GM23338 (cell line): ENCODE data around the gene RIOK3. TPM values are rescaled to one million over a fixed set of nuclear protein-coding genes. Genes with fewer than 3 reads are reported as not detected.

Source experiments
- ATAC-seq: fragments of 200-7000 bp; cut with Tn5 transposase; 3 replicates; pipeline ENCODE4 v1.9.1; 2020
- DNase-seq: peaks from one replicate; pipeline ENCODE4 v3.0.0-alpha.2; 2015; ENCODE audit warnings: low spot score
- H2AFZ ChIP-seq: fragments of 200-600 bp; sonication (generic); 2 replicates; pipeline ENCODE4 v1.8.0; 2016; ENCODE audit warnings: antibody characterized with exemption, mild to moderate bottlenecking, moderate library complexity
- H3F3A ChIP-seq: fragments of 200-600 bp; sonication (generic); replicated peaks from 2 replicates; pipeline ENCODE4 v1.8.0; 2017; ENCODE audit warnings: antibody characterized with exemption, mixed run types, low read depth
- H3K27ac ChIP-seq: fragments of 200-600 bp; sonication (generic); 2 replicates; pipeline ENCODE4 v1.6.1; 2016; ENCODE audit warnings: low read depth
- H3K27me3 ChIP-seq: fragments of 200-600 bp; sonication (generic); 2 replicates; pipeline ENCODE4 v1.8.0; 2016; ENCODE audit warnings: mild to moderate bottlenecking, mixed run types, moderate library complexity; ENCODE audit not compliant: insufficient read depth
- H3K36me3 ChIP-seq: fragments of 200-600 bp; sonication (generic); 2 replicates; pipeline ENCODE4 v1.8.0; 2016; ENCODE audit warnings: mild to moderate bottlenecking; ENCODE audit not compliant: insufficient read depth
- H3K4me1 ChIP-seq: fragments of 200-600 bp; sonication (generic); 2 replicates; pipeline ENCODE4 v1.8.0; 2016; ENCODE audit warnings: mild to moderate bottlenecking, moderate library complexity; ENCODE audit not compliant: insufficient read depth
- H3K4me2 ChIP-seq: fragments of 200-600 bp; sonication (generic); 2 replicates; pipeline ENCODE4 v1.7.1; 2017; ENCODE audit warnings: mixed run types
- H3K4me3 ChIP-seq: fragments of 200-600 bp; sonication (generic); 2 replicates; pipeline ENCODE4 v1.6.1; 2016; ENCODE audit warnings: mixed run types
- H3K79me2 ChIP-seq: fragments of 200-600 bp; sonication (generic); replicated peaks from 2 replicates; pipeline ENCODE4 v1.8.0; 2017; ENCODE audit warnings: mild to moderate bottlenecking; ENCODE audit not compliant: insufficient read depth
- H3K9me2 ChIP-seq: fragments of 200-600 bp; sonication (generic); 2 replicates; pipeline ENCODE4 v1.8.0; 2017; ENCODE audit not compliant: insufficient read depth
- H4K20me1 ChIP-seq: fragments of 200-600 bp; sonication (generic); replicated peaks from 2 replicates; pipeline ENCODE4 v1.8.0; 2017; ENCODE audit warnings: mild to moderate bottlenecking; ENCODE audit not compliant: insufficient read depth
- H3K27ac Mint-ChIP-seq: 2 replicates; pipeline ENCODE4 v1.8.0; 2020; ENCODE audit warnings: inconsistent platforms, mild to moderate bottlenecking, moderate library complexity, mixed read lengths
- H3K27me3 Mint-ChIP-seq: 3 replicates; pipeline ENCODE4 v1.8.0; 2022; ENCODE audit warnings: low read depth, mild to moderate bottlenecking, moderate library complexity, mixed read lengths, inconsistent platforms; ENCODE audit not compliant: insufficient read depth, poor library complexity
- H3K36me3 Mint-ChIP-seq: 3 replicates; pipeline ENCODE4 v1.8.0; 2021; ENCODE audit warnings: low read depth, mild to moderate bottlenecking, inconsistent platforms, moderate library complexity, mixed read lengths
- H3K4me1 Mint-ChIP-seq: 3 replicates; pipeline ENCODE4 v1.8.0; 2020; ENCODE audit warnings: mild to moderate bottlenecking, inconsistent platforms, mixed read lengths
- H3K4me3 Mint-ChIP-seq: 3 replicates; pipeline ENCODE4 v1.8.0; 2021; ENCODE audit warnings: moderate library complexity, mild to moderate bottlenecking, inconsistent platforms, mixed read lengths
- H3K9me3 Mint-ChIP-seq: 3 replicates; pipeline ENCODE4 v1.8.0; 2020; ENCODE audit warnings: moderate library complexity, mild to moderate bottlenecking, inconsistent platforms, mixed read lengths
- CREB1 ChIP-seq: fragments of 250-450 bp; sonication (Bioruptor Pico); IDR thresholded peaks from 2 replicates; pipeline ENCODE4 v1.5.0; 2020; ENCODE audit warnings: low read depth, mild to moderate bottlenecking, moderate library complexity
- EZH2phosphoT487 ChIP-seq: fragments of 200-600 bp; sonication (generic); IDR thresholded peaks from one replicate; pipeline ENCODE4 v1.8.1; 2018; ENCODE audit warnings: antibody characterized with exemption; ENCODE audit not compliant: unreplicated experiment
- POLR2AphosphoS5 ChIP-seq: IDR thresholded peaks from 2 replicates; pipeline ENCODE4 v1.6.1; 2016; ENCODE audit warnings: antibody characterized with exemption, low read depth
- STAT1 ChIP-seq: IDR thresholded peaks from one replicate; pipeline ENCODE4 v1.6.1; 2016; ENCODE audit warnings: antibody characterized with exemption; ENCODE audit not compliant: unreplicated experiment
- ZNF114 ChIP-seq: fragments of 250-450 bp; sonication (Bioruptor Pico); IDR thresholded peaks from 2 replicates; pipeline ENCODE4 v1.5.0; 2020; ENCODE audit warnings: mild to moderate bottlenecking, moderate library complexity
- ZNF331 ChIP-seq: fragments of 250-450 bp; sonication (Bioruptor Pico); IDR thresholded peaks from 2 replicates; pipeline ENCODE4 v1.5.0; 2020; ENCODE audit warnings: low read depth, mild to moderate bottlenecking, moderate library complexity
- polyA plus RNA-seq: library from polyadenylated mRNA; unstranded; fragments of >200 nt; fragmentation: Nextera tagmentation; extraction: Ambion mirVana; gene quantifications from 2 replicates; pipeline ENCODE4 v1.2.1, GENCODE V29; 2016
- total RNA-seq: library from RNA; depleted of rRNA; stranded (reverse); fragments of >200 nt; shearing (Covaris generic); gene quantifications from 2 replicates; pipeline ENCODE4 v1.2.3, GENCODE V29; 2014
- TF ChIP-seq, protein P1 (sequence below): fragments of 250-450 bp; sonication (Bioruptor Pico); IDR thresholded peaks from 2 replicates; pipeline ENCODE4 v1.5.0; 2020; ENCODE audit warnings: mild to moderate bottlenecking, moderate library complexity
- TF ChIP-seq, protein P2 (sequence below): IDR thresholded peaks from 2 replicates; pipeline ENCODE4 v1.6.1; 2016; ENCODE audit warnings: antibody characterized with exemption

The RIOK3 gene
- total and polyA plus RNA-seq, 2 experiments from 2014 or later = 20.8 to 22.1 TPM

DNA sequence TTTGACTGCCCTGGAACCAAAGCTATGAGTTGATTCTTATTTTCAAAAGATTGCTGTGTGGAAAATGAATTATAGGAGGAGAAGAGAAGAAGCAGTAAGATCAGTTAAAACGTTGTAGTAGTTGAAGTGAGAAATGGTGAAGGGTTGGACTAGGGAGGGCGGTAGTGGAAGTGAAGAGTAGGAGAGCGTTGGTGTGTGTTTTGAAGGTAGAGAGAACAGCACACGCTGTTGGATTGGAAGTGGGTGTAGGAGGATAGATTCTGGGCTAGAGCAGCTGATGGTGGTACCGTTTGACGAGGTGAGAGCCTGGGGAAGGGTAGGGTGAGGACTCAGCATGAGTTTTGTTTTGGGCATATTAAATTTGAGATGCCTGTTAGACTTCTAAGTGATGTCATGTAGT is 18.4 kb downstream of the RIOK3 start:
- Histone ChIP-seq H3K79me2 (no peaks in the 10 kb centered on the region), H3F3A (no peaks in the 10 kb centered on the region), H3K27me3 (no peaks in the 10 kb centered on the region), H3K4me3 (no peak overlapping the region), H4K20me1 (no peaks in the 10 kb centered on the region; the same call in none of the 2 replicates), H3K4me1 (no peaks in the 10 kb centered on the region), H2AFZ (no peak overlapping the region), H3K9me2 (no peaks in the 10 kb centered on the region), H3K27ac (no peak overlapping the region), H3K36me3 (peaks cover 30% of the 10 kb centered on the region), H3K4me2 (no peak overlapping the region)
- no peak overlapping the region for H3K4me3 Mint-ChIP-seq
- no peaks in the 10 kb centered on the region for H3K4me1 Mint-ChIP-seq
- no peak for ATAC-seq
- DNase-seq = no peak
- peaks cover 2% of the 10 kb centered on the region for H3K27me3 Mint-ChIP-seq
- H3K36me3 Mint-ChIP-seq = peaks cover 40% of the 10 kb centered on the region
- no peaks in the 10 kb centered on the region for H3K9me3 Mint-ChIP-seq
- TF ChIP-seq STAT1 (no peak), CREB1 (no peak), ZNF331 (no peak), ZNF114 (CRISPR knock-in tag) (no peak), POLR2AphosphoS5 (no peak), EZH2phosphoT487 (no peak)
- TF ChIP-seq, protein P1, sequence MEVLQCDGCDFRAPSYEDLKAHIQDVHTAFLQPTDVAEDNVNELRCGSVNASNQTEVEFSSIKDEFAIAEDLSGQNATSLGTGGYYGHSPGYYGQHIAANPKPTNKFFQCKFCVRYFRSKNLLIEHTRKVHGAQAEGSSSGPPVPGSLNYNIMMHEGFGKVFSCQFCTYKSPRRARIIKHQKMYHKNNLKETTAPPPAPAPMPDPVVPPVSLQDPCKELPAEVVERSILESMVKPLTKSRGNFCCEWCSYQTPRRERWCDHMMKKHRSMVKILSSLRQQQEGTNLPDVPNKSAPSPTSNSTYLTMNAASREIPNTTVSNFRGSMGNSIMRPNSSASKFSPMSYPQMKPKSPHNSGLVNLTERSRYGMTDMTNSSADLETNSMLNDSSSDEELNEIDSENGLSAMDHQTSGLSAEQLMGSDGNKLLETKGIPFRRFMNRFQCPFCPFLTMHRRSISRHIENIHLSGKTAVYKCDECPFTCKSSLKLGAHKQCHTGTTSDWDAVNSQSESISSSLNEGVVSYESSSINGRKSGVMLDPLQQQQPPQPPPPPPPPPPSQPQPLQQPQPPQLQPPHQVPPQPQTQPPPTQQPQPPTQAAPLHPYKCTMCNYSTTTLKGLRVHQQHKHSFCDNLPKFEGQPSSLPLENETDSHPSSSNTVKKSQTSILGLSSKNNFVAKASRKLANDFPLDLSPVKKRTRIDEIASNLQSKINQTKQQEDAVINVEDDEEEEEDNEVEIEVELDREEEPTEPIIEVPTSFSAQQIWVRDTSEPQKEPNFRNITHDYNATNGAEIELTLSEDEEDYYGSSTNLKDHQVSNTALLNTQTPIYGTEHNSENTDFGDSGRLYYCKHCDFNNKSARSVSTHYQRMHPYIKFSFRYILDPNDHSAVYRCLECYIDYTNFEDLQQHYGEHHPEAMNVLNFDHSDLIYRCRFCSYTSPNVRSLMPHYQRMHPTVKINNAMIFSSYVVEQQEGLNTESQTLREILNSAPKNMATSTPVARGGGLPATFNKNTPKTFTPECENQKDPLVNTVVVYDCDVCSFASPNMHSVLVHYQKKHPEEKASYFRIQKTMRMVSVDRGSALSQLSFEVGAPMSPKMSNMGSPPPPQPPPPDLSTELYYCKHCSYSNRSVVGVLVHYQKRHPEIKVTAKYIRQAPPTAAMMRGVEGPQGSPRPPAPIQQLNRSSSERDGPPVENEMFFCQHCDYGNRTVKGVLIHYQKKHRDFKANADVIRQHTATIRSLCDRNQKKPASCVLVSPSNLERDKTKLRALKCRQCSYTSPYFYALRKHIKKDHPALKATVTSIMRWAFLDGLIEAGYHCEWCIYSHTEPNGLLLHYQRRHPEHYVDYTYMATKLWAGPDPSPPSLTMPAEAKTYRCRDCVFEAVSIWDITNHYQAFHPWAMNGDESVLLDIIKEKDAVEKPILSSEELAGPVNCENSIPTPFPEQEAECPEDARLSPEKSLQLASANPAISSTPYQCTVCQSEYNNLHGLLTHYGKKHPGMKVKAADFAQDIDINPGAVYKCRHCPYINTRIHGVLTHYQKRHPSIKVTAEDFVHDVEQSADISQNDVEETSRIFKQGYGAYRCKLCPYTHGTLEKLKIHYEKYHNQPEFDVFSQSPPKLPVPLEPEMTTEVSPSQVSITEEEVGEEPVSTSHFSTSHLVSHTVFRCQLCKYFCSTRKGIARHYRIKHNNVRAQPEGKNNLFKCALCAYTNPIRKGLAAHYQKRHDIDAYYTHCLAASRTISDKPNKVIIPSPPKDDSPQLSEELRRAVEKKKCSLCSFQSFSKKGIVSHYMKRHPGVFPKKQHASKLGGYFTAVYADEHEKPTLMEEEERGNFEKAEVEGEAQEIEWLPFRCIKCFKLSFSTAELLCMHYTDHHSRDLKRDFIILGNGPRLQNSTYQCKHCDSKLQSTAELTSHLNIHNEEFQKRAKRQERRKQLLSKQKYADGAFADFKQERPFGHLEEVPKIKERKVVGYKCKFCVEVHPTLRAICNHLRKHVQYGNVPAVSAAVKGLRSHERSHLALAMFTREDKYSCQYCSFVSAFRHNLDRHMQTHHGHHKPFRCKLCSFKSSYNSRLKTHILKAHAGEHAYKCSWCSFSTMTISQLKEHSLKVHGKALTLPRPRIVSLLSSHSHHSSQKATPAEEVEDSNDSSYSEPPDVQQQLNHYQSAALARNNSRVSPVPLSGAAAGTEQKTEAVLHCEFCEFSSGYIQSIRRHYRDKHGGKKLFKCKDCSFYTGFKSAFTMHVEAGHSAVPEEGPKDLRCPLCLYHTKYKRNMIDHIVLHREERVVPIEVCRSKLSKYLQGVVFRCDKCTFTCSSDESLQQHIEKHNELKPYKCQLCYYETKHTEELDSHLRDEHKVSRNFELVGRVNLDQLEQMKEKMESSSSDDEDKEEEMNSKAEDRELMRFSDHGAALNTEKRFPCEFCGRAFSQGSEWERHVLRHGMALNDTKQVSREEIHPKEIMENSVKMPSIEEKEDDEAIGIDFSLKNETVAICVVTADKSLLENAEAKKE (CRISPR knock-in tag) = no peak
- TF ChIP-seq, protein P2, sequence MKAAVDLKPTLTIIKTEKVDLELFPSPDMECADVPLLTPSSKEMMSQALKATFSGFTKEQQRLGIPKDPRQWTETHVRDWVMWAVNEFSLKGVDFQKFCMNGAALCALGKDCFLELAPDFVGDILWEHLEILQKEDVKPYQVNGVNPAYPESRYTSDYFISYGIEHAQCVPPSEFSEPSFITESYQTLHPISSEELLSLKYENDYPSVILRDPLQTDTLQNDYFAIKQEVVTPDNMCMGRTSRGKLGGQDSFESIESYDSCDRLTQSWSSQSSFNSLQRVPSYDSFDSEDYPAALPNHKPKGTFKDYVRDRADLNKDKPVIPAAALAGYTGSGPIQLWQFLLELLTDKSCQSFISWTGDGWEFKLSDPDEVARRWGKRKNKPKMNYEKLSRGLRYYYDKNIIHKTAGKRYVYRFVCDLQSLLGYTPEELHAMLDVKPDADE = no peak
- H3K27ac Mint-ChIP-seq = no peak overlapping the region
